ENCODE results near the gene ZDHHC22. TPM values are rescaled to one million over a fixed set of nuclear protein-coding genes. Genes with fewer than 3 reads are reported as not detected.

ZDHHC22 gene
- total and polyA plus RNA-seq, 2 of the 13 experiments (the other 11 are each of a cell fraction or from before 2014, with no cell fraction given), result not detected

- no peak for TF ChIP-seq PREB (CRISPR knock-in tag; IDR thresholded peaks at IDR 0.05)
- no peak for TF ChIP-seq PLSCR1 (CRISPR knock-in tag; IDR thresholded peaks at IDR 0.05; ENCODE audit: borderline replicate concordance)
- no peak for TF ChIP-seq SALL1 (CRISPR knock-in tag; IDR thresholded peaks at IDR 0.05)
- no peak for TF ChIP-seq HOXA7 (CRISPR knock-in tag; IDR thresholded peaks at IDR 0.05)
- TF ChIP-seq ZSCAN31 (CRISPR knock-in tag; IDR thresholded peaks at IDR 0.05; ENCODE audit: low read depth), result no peak
- TF ChIP-seq MAX (IDR thresholded peaks at IDR 0.05), result 0 out of 2 replicates have a peak, but pooled peaks have one; percentile 4
- no peak for TF ChIP-seq REL (CRISPR knock-in tag; conservative IDR thresholded peaks at IDR 0.05)
- TF ChIP-seq NR3C1 (CRISPR knock-in tag; IDR thresholded peaks at IDR 0.05), result no peak
- no peak for TF ChIP-seq AFF4 (CRISPR knock-in tag; IDR thresholded peaks at IDR 0.05)
- TF ChIP-seq ZSCAN12 (CRISPR knock-in tag; IDR thresholded peaks at IDR 0.05), result no peak
- TF ChIP-seq ZNF883 (CRISPR knock-in tag; IDR thresholded peaks at IDR 0.05; ENCODE audit: not compliant biosample characterization), result peak; percentile 15
- TF ChIP-seq GPN1 (CRISPR knock-in tag; IDR thresholded peaks at IDR 0.05; ENCODE audit: borderline replicate concordance), result no peak
- TF ChIP-seq ZNF574 (CRISPR knock-in tag; IDR thresholded peaks at IDR 0.05), result peak; percentile 34; the same call in 1 of the 2 replicates
- no peak for TF ChIP-seq ZNF556 (CRISPR knock-in tag; IDR thresholded peaks at IDR 0.05; ENCODE audit: borderline replicate concordance)
- no peak for TF ChIP-seq RXRB (CRISPR knock-in tag; IDR thresholded peaks at IDR 0.05; ENCODE audit: borderline replicate concordance)
- no peak for TF ChIP-seq NCOA2 (CRISPR knock-in tag; IDR thresholded peaks at IDR 0.05)
- TF ChIP-seq SSRP1 (CRISPR knock-in tag; IDR thresholded peaks at IDR 0.05), result no peak
- TF ChIP-seq LCORL (IDR thresholded peaks at IDR 0.05), result no peak
- TF ChIP-seq LCORL (CRISPR knock-in tag; IDR thresholded peaks at IDR 0.05), result no peak
These were observed 17.0 kb downstream of the ZDHHC22 start (continued) for GRCh38 chr14:77124345-77125280.

Measured in HepG2 (cell line).